Endothelial cell of umbilical vein (primary cell): ENCODE data around the gene APOBEC2.

Experiments used
- GATA2 ChIP-seq: IDR thresholded peaks from 2 replicates; pipeline ENCODE4 v1.7.0; 2011; ENCODE audit warnings: low read depth, mild to moderate bottlenecking, moderate library complexity, mixed read lengths, low read length; ENCODE audit not compliant: insufficient read length, insufficient read depth
- POLR2AphosphoS5 ChIP-seq: IDR thresholded peaks from 2 replicates; pipeline ENCODE4 v1.6.1; 2012; ENCODE audit warnings: low read depth, mild to moderate bottlenecking, control low read depth, low read length, moderate library complexity; ENCODE audit not compliant: insufficient read depth
- TF ChIP-seq, protein P1 (sequence below), 2 donors: IDR thresholded peaks; 1 replicate in 1 of 2; 2 replicates in 1 of 2; pipeline ENCODE4 v1.5.1; 2011; ENCODE audit warnings: low read length in 2 of 2, mild to moderate bottlenecking in 2 of 2, moderate library complexity in 2 of 2, control low read depth in 1 of 2, inconsistent platforms in 1 of 2, low read depth in 1 of 2; ENCODE audit not compliant: insufficient read depth in 1 of 2; ENCODE audit errors: extremely low read depth in 1 of 2

DNA sequence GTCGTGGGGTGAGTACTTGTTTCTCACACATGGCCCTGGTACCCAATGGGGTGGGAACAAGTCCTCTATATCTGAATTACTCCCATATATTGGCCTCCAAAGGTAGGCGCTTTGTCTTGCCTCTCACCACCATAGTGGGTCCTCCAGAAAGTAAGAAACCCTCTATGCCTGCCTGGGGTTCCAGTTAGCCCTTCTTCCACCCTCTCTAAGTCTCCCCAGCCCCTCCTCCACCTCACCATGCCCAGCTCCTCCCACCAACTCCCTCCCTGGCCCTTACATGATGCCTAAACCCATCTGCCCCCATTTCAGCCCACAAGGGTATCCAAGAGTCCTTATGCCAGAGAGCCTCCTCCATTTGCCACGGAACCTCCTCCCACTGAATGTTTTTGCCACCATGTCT lies 9.9 kb upstream of the APOBEC2 start:
- TF ChIP-seq, protein P1, sequence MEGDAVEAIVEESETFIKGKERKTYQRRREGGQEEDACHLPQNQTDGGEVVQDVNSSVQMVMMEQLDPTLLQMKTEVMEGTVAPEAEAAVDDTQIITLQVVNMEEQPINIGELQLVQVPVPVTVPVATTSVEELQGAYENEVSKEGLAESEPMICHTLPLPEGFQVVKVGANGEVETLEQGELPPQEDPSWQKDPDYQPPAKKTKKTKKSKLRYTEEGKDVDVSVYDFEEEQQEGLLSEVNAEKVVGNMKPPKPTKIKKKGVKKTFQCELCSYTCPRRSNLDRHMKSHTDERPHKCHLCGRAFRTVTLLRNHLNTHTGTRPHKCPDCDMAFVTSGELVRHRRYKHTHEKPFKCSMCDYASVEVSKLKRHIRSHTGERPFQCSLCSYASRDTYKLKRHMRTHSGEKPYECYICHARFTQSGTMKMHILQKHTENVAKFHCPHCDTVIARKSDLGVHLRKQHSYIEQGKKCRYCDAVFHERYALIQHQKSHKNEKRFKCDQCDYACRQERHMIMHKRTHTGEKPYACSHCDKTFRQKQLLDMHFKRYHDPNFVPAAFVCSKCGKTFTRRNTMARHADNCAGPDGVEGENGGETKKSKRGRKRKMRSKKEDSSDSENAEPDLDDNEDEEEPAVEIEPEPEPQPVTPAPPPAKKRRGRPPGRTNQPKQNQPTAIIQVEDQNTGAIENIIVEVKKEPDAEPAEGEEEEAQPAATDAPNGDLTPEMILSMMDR (IDR thresholded peaks at IDR 0.05; ENCODE audit: extremely low read depth in 1 of 2, insufficient read depth in 1 of 2, low read depth in 1 of 2, low read length in 2 of 2): no peak
- TF ChIP-seq POLR2AphosphoS5 (no peak), GATA2 (no peak)
